ENCODE measurements around the gene XPO6. TPM values are rescaled to one million over a fixed set of nuclear protein-coding genes. Genes with fewer than 3 reads are reported as not detected.

Gene XPO6
- total and polyA plus RNA-seq, 2 of the 13 experiments (the other 11 are each of a cell fraction or from before 2014, with no cell fraction given): 109 to 129 TPM

DNA sequence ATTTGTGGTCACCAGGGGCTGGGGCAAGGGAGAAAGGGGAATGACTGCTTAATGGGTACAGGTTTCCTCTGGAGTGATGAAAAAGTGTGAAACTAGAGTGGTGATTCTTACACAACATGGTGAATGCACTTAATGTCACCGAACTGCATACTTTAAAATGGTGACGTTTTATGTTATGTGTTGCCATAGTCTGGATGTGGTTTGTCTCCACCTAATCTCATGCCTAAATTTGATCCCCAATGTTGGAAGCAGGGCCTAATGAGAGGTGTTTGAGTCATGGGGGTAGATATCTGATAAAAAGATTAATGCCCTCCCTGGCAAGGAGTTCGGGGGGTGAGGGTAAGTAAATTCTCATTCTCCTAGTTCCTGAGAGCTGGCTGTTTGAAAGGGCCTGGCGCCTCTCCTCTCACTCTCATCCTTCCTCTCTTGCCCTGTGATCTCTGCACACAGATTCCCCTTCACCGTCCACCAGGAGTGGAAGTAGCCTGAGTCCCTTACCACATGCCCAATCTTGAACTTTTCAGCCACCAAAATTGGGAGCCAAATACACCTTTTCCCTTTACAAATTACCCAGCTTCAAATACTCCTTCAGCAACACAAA lies 15.3 kb downstream of the XPO6 start:
- in situ Hi-C loops (cut with HindIII; ENCODE audit: extremely low pct_ligation_motif_present, low pct_unique_long_range_greater_than_20kb) (no loop called here), intact Hi-C loops (cut with micrococcal nuclease; ENCODE audit: unreplicated experiment) (no loop called here)
- H3K27ac ChIP-seq (ENCODE audit: extremely low read length, insufficient read depth, low read length): no peak overlapping the region
- DNase-seq (ENCODE audit: low spot score) (no peak), FAIRE-seq (no peak), ATAC-seq (no peak)
- peaks cover 4% of the 10 kb centered on the region for H4K20me1 ChIP-seq (ENCODE audit: insufficient read depth, low read length)
- peaks cover 13 to 33% of the 10 kb centered on the region in 2 experiments for H3K36me3 ChIP-seq (replicated peaks in 1 of 2; ENCODE audit: control insufficient read depth in 1 of 2, insufficient read depth in 2 of 2, low read length in 2 of 2)
- no peak overlapping the region for H2AFZ ChIP-seq (ENCODE audit: low read length)
- no peak overlapping the region for H3K4me3 ChIP-seq (replicated peaks in 1 of 3; ENCODE audit: insufficient read depth in 1 of 3, low read depth in 2 of 3, low read length in 3 of 3)
- no peaks in the 10 kb centered on the region for H3K27me3 ChIP-seq (ENCODE audit: control insufficient read depth in 1 of 2, insufficient read depth in 2 of 2, low read length in 2 of 2)
- H3K9ac ChIP-seq (ENCODE audit: insufficient read depth, low read depth, low read length): no peak overlapping the region
- H3K79me2 ChIP-seq (ENCODE audit: insufficient read depth, low read length): peaks cover 77% of the 10 kb centered on the region
- no peak for TF ChIP-seq HOXD1 (CRISPR knock-in tag; IDR thresholded peaks at IDR 0.05)
- TF ChIP-seq, protein P1, sequence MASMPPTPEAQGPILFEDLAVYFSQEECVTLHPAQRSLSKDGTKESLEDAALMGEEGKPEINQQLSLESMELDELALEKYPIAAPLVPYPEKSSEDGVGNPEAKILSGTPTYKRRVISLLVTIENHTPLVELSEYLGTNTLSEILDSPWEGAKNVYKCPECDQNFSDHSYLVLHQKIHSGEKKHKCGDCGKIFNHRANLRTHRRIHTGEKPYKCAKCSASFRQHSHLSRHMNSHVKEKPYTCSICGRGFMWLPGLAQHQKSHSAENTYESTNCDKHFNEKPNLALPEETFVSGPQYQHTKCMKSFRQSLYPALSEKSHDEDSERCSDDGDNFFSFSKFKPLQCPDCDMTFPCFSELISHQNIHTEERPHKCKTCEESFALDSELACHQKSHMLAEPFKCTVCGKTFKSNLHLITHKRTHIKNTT (CRISPR knock-in tag; IDR thresholded peaks at IDR 0.05): no peak
- TF ChIP-seq, protein P2, sequence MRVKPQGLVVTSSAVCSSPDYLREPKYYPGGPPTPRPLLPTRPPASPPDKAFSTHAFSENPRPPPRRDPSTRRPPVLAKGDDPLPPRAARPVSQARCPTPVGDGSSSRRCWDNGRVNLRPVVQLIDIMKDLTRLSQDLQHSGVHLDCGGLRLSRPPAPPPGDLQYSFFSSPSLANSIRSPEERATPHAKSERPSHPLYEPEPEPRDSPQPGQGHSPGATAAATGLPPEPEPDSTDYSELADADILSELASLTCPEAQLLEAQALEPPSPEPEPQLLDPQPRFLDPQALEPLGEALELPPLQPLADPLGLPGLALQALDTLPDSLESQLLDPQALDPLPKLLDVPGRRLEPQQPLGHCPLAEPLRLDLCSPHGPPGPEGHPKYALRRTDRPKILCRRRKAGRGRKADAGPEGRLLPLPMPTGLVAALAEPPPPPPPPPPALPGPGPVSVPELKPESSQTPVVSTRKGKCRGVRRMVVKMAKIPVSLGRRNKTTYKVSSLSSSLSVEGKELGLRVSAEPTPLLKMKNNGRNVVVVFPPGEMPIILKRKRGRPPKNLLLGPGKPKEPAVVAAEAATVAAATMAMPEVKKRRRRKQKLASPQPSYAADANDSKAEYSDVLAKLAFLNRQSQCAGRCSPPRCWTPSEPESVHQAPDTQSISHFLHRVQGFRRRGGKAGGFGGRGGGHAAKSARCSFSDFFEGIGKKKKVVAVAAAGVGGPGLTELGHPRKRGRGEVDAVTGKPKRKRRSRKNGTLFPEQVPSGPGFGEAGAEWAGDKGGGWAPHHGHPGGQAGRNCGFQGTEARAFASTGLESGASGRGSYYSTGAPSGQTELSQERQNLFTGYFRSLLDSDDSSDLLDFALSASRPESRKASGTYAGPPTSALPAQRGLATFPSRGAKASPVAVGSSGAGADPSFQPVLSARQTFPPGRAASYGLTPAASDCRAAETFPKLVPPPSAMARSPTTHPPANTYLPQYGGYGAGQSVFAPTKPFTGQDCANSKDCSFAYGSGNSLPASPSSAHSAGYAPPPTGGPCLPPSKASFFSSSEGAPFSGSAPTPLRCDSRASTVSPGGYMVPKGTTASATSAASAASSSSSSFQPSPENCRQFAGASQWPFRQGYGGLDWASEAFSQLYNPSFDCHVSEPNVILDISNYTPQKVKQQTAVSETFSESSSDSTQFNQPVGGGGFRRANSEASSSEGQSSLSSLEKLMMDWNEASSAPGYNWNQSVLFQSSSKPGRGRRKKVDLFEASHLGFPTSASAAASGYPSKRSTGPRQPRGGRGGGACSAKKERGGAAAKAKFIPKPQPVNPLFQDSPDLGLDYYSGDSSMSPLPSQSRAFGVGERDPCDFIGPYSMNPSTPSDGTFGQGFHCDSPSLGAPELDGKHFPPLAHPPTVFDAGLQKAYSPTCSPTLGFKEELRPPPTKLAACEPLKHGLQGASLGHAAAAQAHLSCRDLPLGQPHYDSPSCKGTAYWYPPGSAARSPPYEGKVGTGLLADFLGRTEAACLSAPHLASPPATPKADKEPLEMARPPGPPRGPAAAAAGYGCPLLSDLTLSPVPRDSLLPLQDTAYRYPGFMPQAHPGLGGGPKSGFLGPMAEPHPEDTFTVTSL (CRISPR knock-in tag; IDR thresholded peaks at IDR 0.05; ENCODE audit: borderline replicate concordance): no peak
- TF ChIP-seq, protein P3, sequence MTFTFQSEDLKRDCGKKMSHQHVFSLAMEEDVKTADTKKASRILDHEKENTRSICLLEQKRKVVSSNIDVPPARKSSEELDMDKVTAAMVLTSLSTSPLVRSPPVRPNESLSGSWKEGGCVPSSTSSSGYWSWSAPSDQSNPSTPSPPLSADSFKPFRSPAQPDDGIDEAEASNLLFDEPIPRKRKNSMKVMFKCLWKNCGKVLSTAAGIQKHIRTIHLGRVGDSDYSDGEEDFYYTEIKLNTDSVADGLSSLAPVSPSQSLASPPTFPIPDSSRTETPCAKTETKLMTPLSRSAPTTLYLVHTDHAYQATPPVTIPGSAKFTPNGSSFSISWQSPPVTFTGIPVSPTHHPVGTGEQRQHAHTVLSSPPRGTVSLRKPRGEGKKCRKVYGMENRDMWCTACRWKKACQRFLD (CRISPR knock-in tag; IDR thresholded peaks at IDR 0.05; ENCODE audit: borderline replicate concordance): no peak
- TF ChIP-seq ZNF589 (CRISPR knock-in tag; conservative IDR thresholded peaks at IDR 0.05): no peak
- BruUV-seq (replicated peaks): no TSS peak
- no peak overlapping the region for H3K4me2 ChIP-seq (ENCODE audit: low read depth, low read length)
- H3K9me3 ChIP-seq (ENCODE audit: low read length): no peaks in the 10 kb centered on the region
- no peaks in the 10 kb centered on the region for H3K4me1 ChIP-seq (ENCODE audit: insufficient read depth, low read length)
- WGBS (ENCODE audit: low lambda C conversion rate): 98% methylated on average over 5 of the region's 5 CpGs
- CTCF ChIA-PET (ENCODE audit: low intra/inter-chr PET ratio, low total read pairs): no interaction called here
- POLR2A ChIA-PET: no interaction called here
